ENCODE data around the gene RBBP9. TPM values are rescaled to one million over a fixed set of nuclear protein-coding genes. Genes with fewer than 3 reads are reported as not detected.

Gene RBBP9
- total and polyA plus RNA-seq, 2 of the 4 experiments (the other 2 are of a cell fraction) = 4.8 to 31.4 TPM

- Histone ChIP-seq H3K79me1 (ENCODE audit: low read depth in 1 of 2, low read length in 2 of 2) (peaks cover 3 to 4% of the 10 kb centered on the region in 2 experiments; a peak in 2 of 4 replicates), H3K4me1 (ENCODE audit: control insufficient read depth, insufficient read depth, low read length) (no peaks in the 10 kb centered on the region), H2AFZ (replicated peaks; ENCODE audit: low read length, poor library complexity) (no peak overlapping the region), H4K5ac (ENCODE audit: low read depth, low read length) (no peak overlapping the region), H2AK5ac (ENCODE audit: low read depth, low read length) (no peak overlapping the region), H3K14ac (replicated peaks; ENCODE audit: low read depth, low read length) (no peak overlapping the region), H3K36me3 (ENCODE audit: control insufficient read depth, insufficient read depth, low read length) (peaks cover 48% of the 10 kb centered on the region), H2BK5ac (ENCODE audit: low read depth, low read length, poor library complexity, severe bottlenecking) (no peak overlapping the region), H4K20me1 (ENCODE audit: insufficient read depth, low read length) (no peaks in the 10 kb centered on the region), H4K8ac (ENCODE audit: low read depth in 2 of 2, low read length in 2 of 2) (no peak overlapping the region), H2BK120ac (ENCODE audit: low read depth, low read length) (no peak overlapping the region), H3K4ac (ENCODE audit: low read depth, low read length) (no peak overlapping the region), H2BK20ac (ENCODE audit: low read depth, low read length) (no peak overlapping the region), H3K27ac (ENCODE audit: insufficient read depth, low read length) (no peak overlapping the region), H3K18ac (ENCODE audit: low read depth, low read length) (no peak overlapping the region), H4K91ac (ENCODE audit: insufficient read depth, low read depth, low read length) (no peak overlapping the region), H3K9me1 (ENCODE audit: insufficient read depth, low read length) (peaks cover 7% of the 10 kb centered on the region; the same call in 1 of the 2 replicates), H3K27me3 (ENCODE audit: control insufficient read depth, insufficient read depth, low read length) (no peaks in the 10 kb centered on the region), H3K4me2 (ENCODE audit: low read depth, low read length) (no peak overlapping the region), H2AK9ac (replicated peaks; ENCODE audit: low read depth, low read length, poor library complexity) (no peak overlapping the region), H2BK15ac (ENCODE audit: low read depth, low read length) (no peak overlapping the region), H3K9ac (ENCODE audit: low read depth, low read length) (no peak overlapping the region), H3K56ac (ENCODE audit: extremely low read depth, insufficient read depth, low read length) (no peak overlapping the region), H3K23ac (ENCODE audit: low read depth, low read length) (no peak overlapping the region), H3K9me3 (ENCODE audit: control insufficient read depth, insufficient read depth, low read length) (no peaks in the 10 kb centered on the region), H3K4me3 (ENCODE audit: insufficient read depth, low read depth, low read length) (no peak overlapping the region)
- ChIA-PET POLR2A (ENCODE audit: unreplicated experiment) (no interaction called here), CTCF (no interaction called here)
- DNase-seq (no peak), ATAC-seq (ENCODE audit: low read depth) (no peak)
- dilution Hi-C loops (cut with HindIII; ENCODE audit: low sequenced_read_pairs, unreplicated experiment) = no loop called here
- TF ChIP-seq NFE2L2 (IDR thresholded peaks at IDR 0.05; ENCODE audit: low read depth, low read length) = no peak
- TF ChIP-seq CEBPB (IDR thresholded peaks at IDR 0.05; ENCODE audit: low read depth, low read length) = no peak
- TF ChIP-seq MAZ (IDR thresholded peaks at IDR 0.05; ENCODE audit: borderline replicate concordance, low read depth, low read length) = no peak
- TF ChIP-seq CTCF (conservative IDR thresholded peaks at IDR 0.05; ENCODE audit: low read depth, low read length) = no peak
- BruUV-seq (replicated peaks) = no TSS peak
- intact Hi-C loops (cut with micrococcal nuclease) = loop anchor here (10.0 kb wide), 1 partner anchor 58 kb away; no protein-coding TSS in a partner anchor
- in situ Hi-C loops (cut with MboI; ENCODE audit: low sequenced_read_pairs) = loop anchor here (25.0 kb wide), 2 partner anchors 105 to 1505 kb away; no protein-coding TSS in a partner anchor
- WGBS, 2 experiments (ENCODE audit: extremely low coverage in 2 of 2, insufficient read length in 1 of 2) = no CpG with 5 or more reads among the region's 6 CpGs
These were observed 35.6 kb upstream of the RBBP9 start for GRCh38 chr20:18532626-18533025.
